PC-9 (cell line): ENCODE results near the gene SLC10A1. TPM values are rescaled to one million over a fixed set of nuclear protein-coding genes. Genes with fewer than 3 reads are reported as not detected.

ENCODE experiments used
- BruUV-seq: library from RNA; stranded (reverse); fragments of 400-500 nt; replicated peaks from 2 replicates; lab custom pipeline; 2021; lab: Mats Ljungman, UMichigan
- CTCF ChIA-PET: fragments of 300-600 bp; sonication (Branson Sonifier 250); formaldehyde crosslinking; loops from one replicate; lab custom pipeline; 2022; ENCODE audit warnings: antibody characterized with exemption; lab: Charles Lee
- POLR2A ChIA-PET: fragments of 300-600 bp; sonication (Branson Sonifier 250); formaldehyde crosslinking; loops from one replicate; lab custom pipeline; 2022; ENCODE audit warnings: antibody characterized with exemption; ENCODE audit not compliant: unreplicated experiment; lab: Charles Lee
- DNase-seq, 2 experiments: peaks; one replicate each; pipeline versions ENCODE4 v3.0.0 to v3.0.0-alpha.2; 2015 to 2022; ENCODE audit warnings: mixed read lengths in 1 of 2
- H2AFZ ChIP-seq: fragments of 200-600 bp; sonication (generic); 2 replicates; pipeline ENCODE4 v1.8.1; 2017; ENCODE audit warnings: antibody characterized with exemption
- H3F3A ChIP-seq: fragments of 200-600 bp; sonication (generic); 2 replicates; pipeline ENCODE4 v1.8.1; 2017; ENCODE audit warnings: antibody characterized with exemption, mild to moderate bottlenecking, low read depth; ENCODE audit not compliant: insufficient read depth
- H3K27ac ChIP-seq: fragments of 200-600 bp; sonication (generic); 2 replicates; pipeline ENCODE4 v1.6.1; 2016; ENCODE audit warnings: mixed run types
- H3K27me3 ChIP-seq: fragments of 200-600 bp; sonication (generic); 2 replicates; pipeline ENCODE4 v1.6.1; 2016; ENCODE audit warnings: low read depth, mixed run types; ENCODE audit not compliant: insufficient read depth
- H3K36me3 ChIP-seq: fragments of 200-600 bp; sonication (generic); 2 replicates; pipeline ENCODE4 v1.6.1; 2016; ENCODE audit warnings: low read depth, mixed run types
- H3K4me1 ChIP-seq: fragments of 200-600 bp; sonication (generic); replicated peaks from 2 replicates; pipeline ENCODE4 v1.6.1; 2016; ENCODE audit warnings: mixed run types; ENCODE audit not compliant: insufficient read depth
- H3K4me2 ChIP-seq: fragments of 200-600 bp; sonication (generic); 2 replicates; pipeline ENCODE4 v1.6.1; 2017; ENCODE audit warnings: mixed run types
- H3K4me3 ChIP-seq: fragments of 200-600 bp; sonication (generic); 2 replicates; pipeline ENCODE4 v1.6.1; 2016; ENCODE audit warnings: mixed run types
- H3K79me2 ChIP-seq: fragments of 200-600 bp; sonication (generic); 2 replicates; pipeline ENCODE4 v1.6.1; 2017; ENCODE audit warnings: low read depth, mixed run types
- H3K9me2 ChIP-seq: fragments of 200-600 bp; sonication (generic); 2 replicates; pipeline ENCODE4 v1.8.1; 2017; ENCODE audit warnings: mild to moderate bottlenecking; ENCODE audit not compliant: insufficient read depth
- H3K9me3 ChIP-seq: fragments of 200-600 bp; sonication (generic); 2 replicates; pipeline ENCODE4 v1.8.1; 2016; ENCODE audit warnings: low read depth; ENCODE audit not compliant: insufficient read depth
- H4K20me1 ChIP-seq: fragments of 200-600 bp; sonication (generic); 2 replicates; pipeline ENCODE4 v1.8.1; 2017; ENCODE audit not compliant: insufficient read depth
- CTCF ChIP-seq: fragments of 200-600 bp; sonication (generic); conservative IDR thresholded peaks from 2 replicates; pipeline ENCODE4 v1.6.1; 2017; ENCODE audit warnings: mixed run types, antibody characterized with exemption, mild to moderate bottlenecking, moderate library complexity
- EZH2 ChIP-seq: fragments of 200-600 bp; sonication (generic); IDR thresholded peaks from 2 replicates; pipeline ENCODE4 v1.8.0; 2017; ENCODE audit warnings: antibody characterized with exemption, low read depth
- intact Hi-C: fragments of 100-400 bp; cut with micrococcal nuclease; formaldehyde crosslinking; loops from one replicate; pipeline ENCODE4 v1.10.0; 2022; ENCODE audit not compliant: unreplicated experiment
- total RNA-seq: library from RNA; stranded (reverse); gene quantifications from 2 replicates; pipeline ENCODE4 v1.2.3, GENCODE V29; 2021

Gene SLC10A1
- total RNA-seq, 1 experiment from 2014 or later: not detected

- no peaks in the 10 kb centered on the region for H3K9me3 ChIP-seq
- H3F3A ChIP-seq: no peaks in the 10 kb centered on the region
- intact Hi-C loops: no loop called here
- H3K4me1 ChIP-seq: no peaks in the 10 kb centered on the region
- no peak overlapping the region for H3K4me3 ChIP-seq
- H3K27me3 ChIP-seq: 0 out of 2 replicates have a peak, but pooled peaks cover 4% of the 10 kb centered on the region
- H3K9me2 ChIP-seq: no peaks in the 10 kb centered on the region
- H2AFZ ChIP-seq: no peak overlapping the region
- BruUV-seq: no TSS peak
- DNase-seq: no peak
- no peak overlapping the region for H3K4me2 ChIP-seq
- CTCF ChIA-PET: no interaction called here
- no peak overlapping the region for H3K27ac ChIP-seq
- H4K20me1 ChIP-seq: no peaks in the 10 kb centered on the region
- TF ChIP-seq EZH2 (no peak), CTCF (no peak)
- H3K79me2 ChIP-seq: no peaks in the 10 kb centered on the region
- no peaks in the 10 kb centered on the region for H3K36me3 ChIP-seq
- POLR2A ChIA-PET: no interaction called here
These were observed 7.9 kb upstream of the SLC10A1 start for GRCh38 chr14:69804902-69805301.

- TF ChIP-seq EZH2 (no peak), CTCF (peak; percentile 60)
- Histone ChIP-seq H3K27ac (no peak overlapping the region), H3K9me2 (no peaks in the 10 kb centered on the region), H3K27me3 (0 out of 2 replicates have a peak, but pooled peaks cover 4% of the 10 kb centered on the region), H3K4me3 (no peak overlapping the region), H3F3A (no peaks in the 10 kb centered on the region), H3K4me2 (no peak overlapping the region), H3K4me1 (no peaks in the 10 kb centered on the region), H3K36me3 (no peaks in the 10 kb centered on the region), H4K20me1 (no peaks in the 10 kb centered on the region), H3K79me2 (no peaks in the 10 kb centered on the region), H3K9me3 (no peaks in the 10 kb centered on the region), H2AFZ (no peak overlapping the region)
- CTCF ChIA-PET: no interaction called here
- POLR2A ChIA-PET: no interaction called here
- intact Hi-C loops: no loop called here
- BruUV-seq: no TSS peak
- no peak for DNase-seq
These were observed 6.7 kb upstream of the SLC10A1 start for GRCh38 chr14:69803753-69804152.

GRCh38 chr14:69798339-69798735 is 1.3 kb upstream of the SLC10A1 start:
- intact Hi-C loops: no loop called here
- Histone ChIP-seq H3K4me3 (no peak overlapping the region), H3K36me3 (no peaks in the 10 kb centered on the region), H3K27me3 (0 out of 2 replicates have a peak, but pooled peaks cover 4% of the 10 kb centered on the region), H2AFZ (no peak overlapping the region), H3F3A (no peaks in the 10 kb centered on the region), H3K4me2 (no peak overlapping the region), H3K4me1 (no peaks in the 10 kb centered on the region), H4K20me1 (no peaks in the 10 kb centered on the region), H3K9me3 (no peaks in the 10 kb centered on the region), H3K79me2 (no peaks in the 10 kb centered on the region), H3K9me2 (no peaks in the 10 kb centered on the region), H3K27ac (no peak overlapping the region)
- TF ChIP-seq EZH2: no peak
- TF ChIP-seq CTCF: no peak
- no TSS peak for BruUV-seq
- POLR2A ChIA-PET: no interaction called here
- CTCF ChIA-PET: no interaction called here
- no peak for DNase-seq
